OCI-LY7 (cell line): ENCODE results near the gene CYP2W1.

Experiments used
- CTCF ChIP-seq: fragments of 200-600 bp; sonication (generic); conservative IDR thresholded peaks from 2 replicates; pipeline ENCODE4 v1.5.1; 2014; ENCODE audit warnings: mild to moderate bottlenecking, antibody characterized with exemption, low read length, moderate library complexity, mixed read lengths
- EZH2phosphoT487 ChIP-seq: fragments of 200-600 bp; sonication (generic); IDR thresholded peaks from 2 replicates; pipeline ENCODE4 v1.6.1; 2018; ENCODE audit warnings: low read depth, borderline replicate concordance, mild to moderate bottlenecking, mixed run types, antibody characterized with exemption, low read length, moderate library complexity, mixed read lengths

DNA sequence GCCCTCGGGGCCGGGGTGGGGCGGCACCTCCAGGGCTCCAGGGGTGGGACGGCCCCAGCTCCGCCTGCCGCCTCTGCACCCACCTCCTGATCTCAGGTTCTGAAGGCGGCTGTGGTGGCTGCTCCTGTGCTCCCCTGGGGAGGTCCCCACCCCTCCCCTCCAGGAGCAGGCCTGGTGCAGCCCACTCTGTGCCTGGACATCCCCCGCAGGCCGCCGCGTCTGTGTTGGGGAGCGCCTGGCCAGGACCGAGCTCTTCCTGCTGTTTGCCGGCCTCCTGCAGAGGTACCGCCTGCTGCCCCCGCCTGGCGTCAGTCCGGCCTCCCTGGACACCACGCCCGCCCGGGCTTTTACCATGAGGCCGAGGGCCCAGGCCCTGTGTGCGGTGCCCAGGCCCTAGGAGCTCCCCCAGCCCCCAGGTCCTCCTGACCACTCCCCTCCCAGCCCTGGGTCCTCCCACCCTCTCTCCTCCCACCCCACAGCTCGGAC, 5.5 kb downstream of the CYP2W1 start:
- TF ChIP-seq CTCF (no peak), EZH2phosphoT487 (no peak)
